Loucy (cell line): ENCODE results near the gene EVI5.

Experiments
- EZH2phosphoT487 ChIP-seq: fragments of 200-600 bp; IDR thresholded peaks from 2 replicates; pipeline ENCODE4 v1.6.1; 2018; ENCODE audit warnings: antibody characterized with exemption, mild to moderate bottlenecking, moderate library complexity, borderline replicate concordance
- TF ChIP-seq, protein P1 (sequence below): fragments of 200-600 bp; sonication (generic); conservative IDR thresholded peaks from 2 replicates; pipeline ENCODE4 v1.5.1; 2014; ENCODE audit warnings: mild to moderate bottlenecking, antibody characterized with exemption, low read length

DNA sequence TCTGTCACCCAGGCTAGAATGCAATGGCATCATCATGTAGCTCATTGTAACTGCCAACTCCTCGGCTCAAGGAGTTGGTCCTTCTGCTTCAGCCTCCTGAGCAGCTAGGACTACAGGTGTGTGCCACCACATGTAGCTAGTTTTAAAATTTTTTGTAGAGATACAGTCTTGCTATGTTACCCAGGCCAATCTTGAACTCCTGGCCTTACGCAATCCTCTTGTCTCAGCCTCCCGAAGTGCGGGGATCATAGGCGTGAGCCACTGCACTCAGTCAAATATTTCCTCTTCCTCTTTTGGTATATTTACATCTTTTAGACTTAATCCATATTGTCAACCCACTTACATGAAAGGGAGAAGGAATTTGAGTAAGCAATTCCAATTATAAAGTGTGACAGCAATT is 121.1 kb downstream of the EVI5 start:
- TF ChIP-seq, protein P1, sequence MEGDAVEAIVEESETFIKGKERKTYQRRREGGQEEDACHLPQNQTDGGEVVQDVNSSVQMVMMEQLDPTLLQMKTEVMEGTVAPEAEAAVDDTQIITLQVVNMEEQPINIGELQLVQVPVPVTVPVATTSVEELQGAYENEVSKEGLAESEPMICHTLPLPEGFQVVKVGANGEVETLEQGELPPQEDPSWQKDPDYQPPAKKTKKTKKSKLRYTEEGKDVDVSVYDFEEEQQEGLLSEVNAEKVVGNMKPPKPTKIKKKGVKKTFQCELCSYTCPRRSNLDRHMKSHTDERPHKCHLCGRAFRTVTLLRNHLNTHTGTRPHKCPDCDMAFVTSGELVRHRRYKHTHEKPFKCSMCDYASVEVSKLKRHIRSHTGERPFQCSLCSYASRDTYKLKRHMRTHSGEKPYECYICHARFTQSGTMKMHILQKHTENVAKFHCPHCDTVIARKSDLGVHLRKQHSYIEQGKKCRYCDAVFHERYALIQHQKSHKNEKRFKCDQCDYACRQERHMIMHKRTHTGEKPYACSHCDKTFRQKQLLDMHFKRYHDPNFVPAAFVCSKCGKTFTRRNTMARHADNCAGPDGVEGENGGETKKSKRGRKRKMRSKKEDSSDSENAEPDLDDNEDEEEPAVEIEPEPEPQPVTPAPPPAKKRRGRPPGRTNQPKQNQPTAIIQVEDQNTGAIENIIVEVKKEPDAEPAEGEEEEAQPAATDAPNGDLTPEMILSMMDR, result no peak
- no peak for TF ChIP-seq EZH2phosphoT487
